ENCODE measurements around the gene AGBL1.

The AGBL1 gene

DNA sequence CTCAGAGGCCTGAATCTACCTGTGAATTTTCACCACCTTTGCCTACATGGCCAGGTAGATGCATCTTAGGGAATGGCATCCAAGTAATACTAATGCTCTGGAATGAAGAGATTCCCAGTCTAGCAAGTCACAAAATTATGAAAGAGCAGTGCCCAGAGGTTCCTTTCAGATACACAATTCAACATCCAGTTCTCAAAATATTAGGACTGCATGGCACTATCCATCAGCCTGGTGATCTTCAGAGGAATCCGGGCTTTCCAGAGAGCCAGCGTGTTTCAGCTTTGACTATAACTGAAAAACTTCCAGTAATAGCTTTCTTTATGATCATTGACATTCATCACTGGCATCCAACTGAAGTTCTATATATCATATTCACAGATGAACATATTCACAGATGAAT is 849.8 kb downstream of the AGBL1 start:
- TF ChIP-seq, protein P1, sequence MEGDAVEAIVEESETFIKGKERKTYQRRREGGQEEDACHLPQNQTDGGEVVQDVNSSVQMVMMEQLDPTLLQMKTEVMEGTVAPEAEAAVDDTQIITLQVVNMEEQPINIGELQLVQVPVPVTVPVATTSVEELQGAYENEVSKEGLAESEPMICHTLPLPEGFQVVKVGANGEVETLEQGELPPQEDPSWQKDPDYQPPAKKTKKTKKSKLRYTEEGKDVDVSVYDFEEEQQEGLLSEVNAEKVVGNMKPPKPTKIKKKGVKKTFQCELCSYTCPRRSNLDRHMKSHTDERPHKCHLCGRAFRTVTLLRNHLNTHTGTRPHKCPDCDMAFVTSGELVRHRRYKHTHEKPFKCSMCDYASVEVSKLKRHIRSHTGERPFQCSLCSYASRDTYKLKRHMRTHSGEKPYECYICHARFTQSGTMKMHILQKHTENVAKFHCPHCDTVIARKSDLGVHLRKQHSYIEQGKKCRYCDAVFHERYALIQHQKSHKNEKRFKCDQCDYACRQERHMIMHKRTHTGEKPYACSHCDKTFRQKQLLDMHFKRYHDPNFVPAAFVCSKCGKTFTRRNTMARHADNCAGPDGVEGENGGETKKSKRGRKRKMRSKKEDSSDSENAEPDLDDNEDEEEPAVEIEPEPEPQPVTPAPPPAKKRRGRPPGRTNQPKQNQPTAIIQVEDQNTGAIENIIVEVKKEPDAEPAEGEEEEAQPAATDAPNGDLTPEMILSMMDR (IDR thresholded peaks at IDR 0.05; ENCODE audit: low read depth, low read length) = no peak
- no peak overlapping the region for H3K4me3 ChIP-seq (ENCODE audit: low read depth, low read length)

DNA sequence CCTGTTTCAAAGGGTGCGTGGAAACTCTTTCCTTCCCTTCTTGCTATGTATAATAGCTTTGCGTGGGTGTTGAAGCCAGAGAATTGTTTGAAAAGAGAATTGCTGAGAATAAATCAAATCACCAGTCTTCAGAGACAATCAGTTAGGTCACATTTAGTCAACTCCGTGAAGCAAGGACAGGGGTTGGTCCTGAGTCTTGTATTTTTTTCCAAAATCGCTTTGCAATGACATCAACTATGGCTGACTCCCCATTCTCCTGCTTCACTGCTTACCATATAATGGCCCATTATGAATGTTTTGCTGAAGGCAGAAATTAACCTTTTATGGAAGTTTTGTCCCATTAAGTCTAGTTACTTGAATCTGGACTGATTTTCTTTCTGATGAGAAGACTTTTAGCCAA is 852.8 kb downstream of the AGBL1 start:
- no peak overlapping the region for H3K4me3 ChIP-seq (ENCODE audit: low read depth, low read length)
- TF ChIP-seq, protein P1 (IDR thresholded peaks at IDR 0.05; ENCODE audit: low read depth, low read length) = no peak

DNA sequence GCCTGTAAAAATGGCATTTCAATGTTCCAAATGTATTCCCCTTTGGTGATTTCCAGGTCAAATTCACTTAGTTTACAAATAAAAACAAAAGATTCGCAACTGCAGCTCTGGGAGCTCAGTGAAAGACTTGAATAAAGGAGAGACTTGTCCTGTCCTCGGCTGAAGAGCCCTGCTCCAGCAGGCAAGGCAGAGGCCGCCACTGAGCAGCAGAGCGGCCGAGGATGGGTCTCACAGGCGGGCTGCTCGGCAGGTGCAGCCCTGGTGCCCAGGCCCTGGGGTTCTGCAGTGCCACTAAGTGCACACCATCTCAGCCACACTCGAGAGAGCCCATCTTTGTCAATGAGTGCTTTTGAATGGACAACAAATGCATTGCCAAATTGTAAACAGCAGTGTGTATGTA is 856.2 kb downstream of the AGBL1 start:
- no peak overlapping the region for H3K4me3 ChIP-seq (ENCODE audit: low read depth, low read length)
- TF ChIP-seq, protein P1 (IDR thresholded peaks at IDR 0.05; ENCODE audit: low read depth, low read length) = no peak

DNA sequence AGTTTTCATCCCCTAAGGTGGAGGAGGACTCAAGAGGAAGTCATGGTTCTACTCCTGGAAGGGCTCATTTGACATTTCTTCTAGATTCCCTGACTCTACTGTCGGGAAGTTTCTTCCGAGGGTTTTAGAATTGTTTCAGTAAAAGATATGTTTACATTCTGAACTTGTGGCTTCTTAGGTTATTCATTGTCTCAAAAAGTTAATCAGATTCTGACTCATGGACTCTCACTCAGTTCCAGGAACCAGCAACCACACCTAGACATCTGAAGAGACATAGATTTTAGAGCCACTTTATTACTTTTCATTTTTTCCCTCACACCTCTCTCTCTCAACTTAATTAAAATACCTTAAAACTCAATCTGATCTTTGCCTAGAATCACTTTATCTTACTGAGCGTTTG is 862.6 kb downstream of the AGBL1 start:
- TF ChIP-seq, protein P1 (IDR thresholded peaks at IDR 0.05; ENCODE audit: low read depth, low read length) = no peak
- no peak overlapping the region for H3K4me3 ChIP-seq (ENCODE audit: low read depth, low read length)

DNA sequence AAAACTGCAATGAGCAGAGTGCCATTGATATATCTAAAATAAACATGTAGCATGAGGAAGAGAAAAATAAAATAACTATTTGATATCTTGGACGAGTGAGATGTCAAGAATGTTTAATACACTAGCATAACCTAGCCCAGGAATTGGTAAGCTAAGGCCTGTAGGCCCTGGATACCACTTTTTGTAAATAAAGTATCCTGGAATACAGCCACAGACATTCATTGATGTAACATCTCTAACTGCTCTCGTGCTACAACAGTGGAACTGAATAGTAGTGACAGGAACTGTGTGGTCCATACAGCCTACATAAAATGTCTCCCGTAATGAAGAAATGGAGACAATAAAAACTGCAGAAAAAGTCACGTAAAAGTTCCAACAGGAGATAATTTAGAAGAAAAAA is 869.0 kb downstream of the AGBL1 start:
- TF ChIP-seq, protein P1 (IDR thresholded peaks at IDR 0.05; ENCODE audit: low read depth, low read length) = no peak
- no peak overlapping the region for H3K4me3 ChIP-seq (ENCODE audit: low read depth, low read length)

DNA sequence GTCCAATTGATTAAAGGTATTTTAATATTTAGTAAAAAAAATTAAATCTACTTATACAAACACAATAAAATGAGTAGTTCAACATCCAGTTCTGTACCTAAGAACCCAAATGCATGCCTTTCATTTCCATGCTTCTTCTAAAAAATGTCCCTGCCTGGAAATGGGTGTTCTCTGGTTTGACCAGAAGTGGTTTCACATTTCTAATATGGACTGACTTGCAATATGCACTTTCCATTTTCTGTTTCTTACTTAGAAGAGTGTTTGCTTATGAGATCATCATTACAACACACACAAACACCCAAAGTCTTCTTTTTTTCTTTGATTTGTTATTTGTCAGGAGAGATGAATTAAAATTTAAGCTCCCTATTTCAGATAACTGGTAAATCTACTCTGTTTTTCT is 879.6 kb downstream of the AGBL1 start:
- H3K4me3 ChIP-seq (ENCODE audit: low read depth, low read length) = no peak overlapping the region
- TF ChIP-seq, protein P1 (IDR thresholded peaks at IDR 0.05; ENCODE audit: low read depth, low read length) = no peak

DNA sequence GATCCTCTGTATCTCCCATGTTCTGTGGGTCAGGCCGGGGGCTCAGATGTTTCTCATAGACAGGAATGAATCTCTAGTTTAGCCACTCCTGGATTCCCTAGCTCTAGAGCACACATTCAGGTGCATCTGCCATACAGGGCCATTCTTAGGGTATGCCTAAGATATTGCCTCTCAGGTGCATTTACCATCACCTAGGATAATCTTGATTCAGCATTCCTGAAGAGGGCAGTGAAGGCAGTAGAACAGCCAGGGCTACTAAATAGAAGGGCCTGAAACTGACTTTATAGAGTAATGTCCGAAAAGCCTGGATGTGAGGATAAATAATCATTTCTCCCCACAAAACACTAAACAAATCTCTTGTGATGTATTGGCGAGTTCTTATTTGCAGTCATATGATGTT is 882.0 kb downstream of the AGBL1 start:
- TF ChIP-seq, protein P1 (IDR thresholded peaks at IDR 0.05; ENCODE audit: low read depth, low read length) = no peak
- H3K4me3 ChIP-seq (ENCODE audit: low read depth, low read length) = no peak overlapping the region

Measured in WI38 (cell line).